Measurements from ENCODE around the gene NR1I3. TPM values are rescaled to one million over a fixed set of nuclear protein-coding genes. Genes with fewer than 3 reads are reported as not detected.

The NR1I3 gene
- total and polyA plus RNA-seq, 9 donors = not detected

DNA sequence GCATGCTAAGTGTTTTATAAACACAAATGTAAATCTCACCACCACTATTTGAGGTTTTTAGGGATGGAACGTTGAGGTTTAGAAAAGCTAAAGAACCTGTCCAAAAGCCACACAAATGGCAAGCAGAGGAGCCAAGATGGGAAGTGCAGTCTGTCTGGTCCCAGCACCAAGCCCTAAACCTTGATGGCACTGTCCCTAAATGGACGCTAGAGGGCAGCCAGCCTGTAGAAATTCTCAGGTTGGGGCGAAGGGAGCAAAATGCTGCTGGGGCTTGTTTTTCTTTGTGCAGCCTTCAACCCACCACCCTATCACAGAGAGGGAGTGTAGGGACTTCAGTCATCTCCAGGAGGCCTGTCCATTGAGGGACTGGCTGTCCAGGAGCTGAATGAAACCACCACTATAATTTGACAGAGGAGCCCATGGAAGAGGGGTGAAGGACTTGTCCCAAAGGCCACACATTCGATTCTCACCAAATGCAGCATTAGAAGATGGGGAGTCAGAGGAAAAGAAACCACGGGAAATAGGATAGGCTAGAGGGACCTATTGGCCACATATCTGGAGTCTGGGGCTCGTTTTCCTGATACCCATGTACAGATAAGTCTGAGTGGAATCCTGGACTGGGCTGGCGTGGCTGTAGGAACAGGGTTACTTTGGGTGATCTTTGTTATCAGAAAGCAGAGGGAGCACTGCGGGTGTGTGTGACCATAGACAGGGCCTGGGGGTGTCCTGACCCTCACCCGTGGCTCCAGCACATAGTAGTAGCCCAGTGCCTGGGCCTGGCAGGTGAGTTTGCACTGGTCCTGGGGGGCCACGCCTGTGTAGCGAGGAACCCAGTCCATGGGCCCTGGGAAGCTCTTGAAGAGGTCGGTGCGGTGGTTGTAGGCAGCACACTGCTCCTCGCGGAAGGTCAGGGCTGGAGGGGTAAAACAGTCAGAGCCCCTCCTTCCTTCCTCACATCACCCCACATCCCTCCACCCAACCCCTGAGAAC, 45.2 kb downstream of the NR1I3 start:
- intact Hi-C loops (cut with DNase I) = loop anchor here (5.0 to 10.0 kb wide), 3 partner anchors 35 to 192 kb away; partner anchors contain the start of gene TOMM40L (in 1 of the 4)

DNA sequence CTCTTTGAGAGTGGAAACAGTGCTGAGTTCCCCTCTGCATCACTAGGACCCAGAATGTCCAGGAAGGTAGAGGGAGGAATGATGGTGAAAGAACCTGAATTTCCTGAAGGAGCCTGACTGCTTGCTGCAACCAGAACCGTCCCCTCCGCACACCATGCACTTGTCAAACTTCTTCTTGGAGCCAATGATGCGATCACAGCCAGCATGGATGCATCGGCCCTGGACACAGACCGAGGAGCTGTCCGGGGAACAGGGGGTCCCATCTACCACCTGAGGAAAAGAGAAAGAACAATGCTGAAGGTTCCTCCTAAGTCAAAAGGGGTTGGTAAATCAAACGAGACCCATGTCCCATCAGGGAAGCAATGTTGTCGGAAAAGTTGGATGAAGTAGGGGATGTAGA, 46.0 kb downstream of the NR1I3 start:
- 70 to 79% (median 76%) methylated on average over 8 of the region's 8 CpGs for WGBS, 3 donors
- H3K9me3 ChIP-seq = no peaks in the 10 kb centered on the region
- H3K4me3 ChIP-seq = no peak overlapping the region
- H3K4me1 ChIP-seq (ENCODE audit: insufficient read depth) = peaks cover 4% of the 10 kb centered on the region
- H3K27me3 ChIP-seq = no peaks in the 10 kb centered on the region
- no peak overlapping the region for H3K27ac ChIP-seq
- intact Hi-C loops (cut with DNase I) = loop anchor here (5.0 to 10.0 kb wide), 3 partner anchors 35 to 193 kb away; partner anchors contain the start of gene TOMM40L (in 1 of the 4)
- no peak for TF ChIP-seq POLR2A (IDR thresholded peaks at IDR 0.05)
- TF ChIP-seq, protein P1, sequence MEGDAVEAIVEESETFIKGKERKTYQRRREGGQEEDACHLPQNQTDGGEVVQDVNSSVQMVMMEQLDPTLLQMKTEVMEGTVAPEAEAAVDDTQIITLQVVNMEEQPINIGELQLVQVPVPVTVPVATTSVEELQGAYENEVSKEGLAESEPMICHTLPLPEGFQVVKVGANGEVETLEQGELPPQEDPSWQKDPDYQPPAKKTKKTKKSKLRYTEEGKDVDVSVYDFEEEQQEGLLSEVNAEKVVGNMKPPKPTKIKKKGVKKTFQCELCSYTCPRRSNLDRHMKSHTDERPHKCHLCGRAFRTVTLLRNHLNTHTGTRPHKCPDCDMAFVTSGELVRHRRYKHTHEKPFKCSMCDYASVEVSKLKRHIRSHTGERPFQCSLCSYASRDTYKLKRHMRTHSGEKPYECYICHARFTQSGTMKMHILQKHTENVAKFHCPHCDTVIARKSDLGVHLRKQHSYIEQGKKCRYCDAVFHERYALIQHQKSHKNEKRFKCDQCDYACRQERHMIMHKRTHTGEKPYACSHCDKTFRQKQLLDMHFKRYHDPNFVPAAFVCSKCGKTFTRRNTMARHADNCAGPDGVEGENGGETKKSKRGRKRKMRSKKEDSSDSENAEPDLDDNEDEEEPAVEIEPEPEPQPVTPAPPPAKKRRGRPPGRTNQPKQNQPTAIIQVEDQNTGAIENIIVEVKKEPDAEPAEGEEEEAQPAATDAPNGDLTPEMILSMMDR (IDR thresholded peaks at IDR 0.05) = no peak
- TF ChIP-seq EP300 (IDR thresholded peaks at IDR 0.05) = no peak
- peak in 2 of 5 donors; percentile 34 to 36 for DNase-seq
- H3K36me3 ChIP-seq = no peaks in the 10 kb centered on the region

More for the DNA sequence above, 45.2 kb downstream of the NR1I3 start:
- peak in 4 of 5 donors; percentile 55 to 79 (median 69) for DNase-seq
- TF ChIP-seq EP300 (IDR thresholded peaks at IDR 0.05) = no peak
- TF ChIP-seq, protein P1 (IDR thresholded peaks at IDR 0.05) = peak; percentile 55 to 75 (median 71)
- Histone ChIP-seq H3K9me3 (no peaks in the 10 kb centered on the region), H3K4me3 (no peak overlapping the region), H3K27ac (no peak overlapping the region), H3K36me3 (no peaks in the 10 kb centered on the region), H3K4me1 (ENCODE audit: insufficient read depth) (peaks cover 7% of the 10 kb centered on the region), H3K27me3 (no peaks in the 10 kb centered on the region)
- 41 to 55% (median 47%) methylated on average over 15 of the region's 15 CpGs for WGBS, 3 donors

DNA sequence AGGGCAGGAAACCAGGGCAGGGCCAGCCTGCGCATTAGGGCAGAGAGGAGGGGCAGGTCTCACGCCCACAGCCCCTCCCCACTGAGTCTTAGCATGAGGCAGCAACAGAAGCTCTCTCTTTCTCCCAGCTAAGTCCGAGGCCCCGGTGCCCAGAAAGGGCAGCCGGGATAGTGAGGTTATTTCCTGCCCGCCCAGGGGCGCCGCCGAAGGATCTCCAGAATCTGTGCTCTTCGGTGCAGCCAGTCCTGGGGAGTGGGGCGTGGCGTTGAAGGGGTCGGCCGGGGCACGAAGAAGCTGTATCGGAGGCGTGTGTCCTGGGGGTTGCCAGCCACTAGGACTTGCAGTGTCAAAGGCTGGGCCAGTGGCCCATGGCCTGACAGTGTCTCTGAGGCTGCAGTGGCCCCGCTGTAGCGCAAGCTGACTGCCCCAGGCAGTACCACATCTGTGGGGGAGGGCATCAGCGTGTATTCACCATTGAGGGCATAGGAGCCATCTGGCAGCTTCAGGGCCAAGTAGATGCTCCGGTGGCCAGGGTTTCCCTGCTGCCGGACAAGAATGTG, 47.0 kb downstream of the NR1I3 start:
- no peaks in the 10 kb centered on the region for H3K9me3 ChIP-seq
- no peak overlapping the region for H3K27ac ChIP-seq
- no peaks in the 10 kb centered on the region for H3K36me3 ChIP-seq
- intact Hi-C loops (cut with DNase I) = loop anchor here (5.0 to 10.0 kb wide), 3 partner anchors 36 to 194 kb away; partner anchors contain the start of gene TOMM40L (in 1 of the 4)
- TF ChIP-seq EP300 (IDR thresholded peaks at IDR 0.05) (no peak), POLR2A (IDR thresholded peaks at IDR 0.05) (no peak)
- TF ChIP-seq, protein P1 (IDR thresholded peaks at IDR 0.05) = no peak
- no peaks in the 10 kb centered on the region for H3K27me3 ChIP-seq
- WGBS, 3 donors = 68 to 77% (median 77%) methylated on average over 21 to 22 of the region's 22 CpGs
- peak in 2 of 5 donors; percentile 46 to 53 for DNase-seq
- H3K4me3 ChIP-seq = no peak overlapping the region
- peaks cover 2% of the 10 kb centered on the region for H3K4me1 ChIP-seq (ENCODE audit: insufficient read depth)

DNA sequence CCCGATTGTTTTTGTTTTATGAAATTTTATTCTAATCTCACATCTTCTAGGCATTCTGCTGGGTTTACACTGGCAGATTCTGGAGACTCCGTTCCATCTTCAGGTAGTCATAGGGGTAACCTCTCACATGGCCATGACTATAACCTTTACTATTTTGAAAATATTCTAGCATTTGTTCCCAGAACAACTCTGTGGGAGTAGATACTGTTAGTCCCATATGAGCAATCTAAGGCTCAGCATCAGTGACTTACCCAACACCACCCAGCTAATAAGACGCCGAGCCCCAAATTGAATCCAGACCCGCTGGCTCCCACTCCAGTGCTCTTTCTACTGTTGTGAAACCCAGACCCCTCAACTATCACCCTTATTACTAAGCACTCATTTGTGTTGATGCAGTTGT, 49.0 kb downstream of the NR1I3 start:
- TF ChIP-seq POLR2A (IDR thresholded peaks at IDR 0.05) (no peak), EP300 (IDR thresholded peaks at IDR 0.05) (no peak)
- TF ChIP-seq, protein P1 (IDR thresholded peaks at IDR 0.05) = no peak

More for the DNA sequence above, 49.0 kb downstream of the NR1I3 start:
- peak in 2 of 5 donors; percentile 32 to 40 for DNase-seq
- no peaks in the 10 kb centered on the region for H3K36me3 ChIP-seq
- no peak overlapping the region for H3K27ac ChIP-seq
- no peaks in the 10 kb centered on the region for H3K9me3 ChIP-seq
- 76 to 86% (median 81%) methylated on average over 5 of the region's 5 CpGs for WGBS, 3 donors
- H3K4me3 ChIP-seq = no peak overlapping the region
- peaks cover 3% of the 10 kb centered on the region for H3K4me1 ChIP-seq (ENCODE audit: insufficient read depth)
- intact Hi-C loops (cut with DNase I) = no loop called here
- H3K27me3 ChIP-seq = no peaks in the 10 kb centered on the region

Measured in ovary (tissue), 9 donors.